HG03108 (cell line): Measurements from ENCODE around the gene EDIL3.

Experiments
- ATAC-seq: cut with Tn5 transposase; IDR thresholded peaks from one replicate; pipeline ENCODE4 v1.9.1; 2021; ENCODE audit warnings: moderate library complexity; ENCODE audit not compliant: unreplicated experiment

Gene EDIL3

DNA sequence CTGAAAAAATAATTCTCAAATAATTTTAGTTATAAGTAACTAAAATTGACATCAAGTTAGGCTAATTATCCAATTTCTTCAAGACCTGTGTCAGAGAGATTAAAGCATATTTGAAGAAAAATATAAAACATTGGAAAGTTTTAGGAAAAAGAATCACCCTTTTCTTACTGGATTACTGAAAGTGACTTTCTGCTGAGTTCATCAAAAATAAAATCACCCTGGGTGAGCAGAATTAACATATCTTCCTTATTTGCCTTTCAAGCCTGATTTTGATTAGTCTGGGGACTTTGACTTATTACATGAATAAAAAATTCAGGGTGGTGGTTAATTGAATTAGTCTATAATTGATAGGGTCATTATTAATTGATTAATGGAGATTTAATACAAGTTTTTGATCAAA is 411.8 kb downstream of the EDIL3 start:
- ATAC-seq, result no peak

DNA sequence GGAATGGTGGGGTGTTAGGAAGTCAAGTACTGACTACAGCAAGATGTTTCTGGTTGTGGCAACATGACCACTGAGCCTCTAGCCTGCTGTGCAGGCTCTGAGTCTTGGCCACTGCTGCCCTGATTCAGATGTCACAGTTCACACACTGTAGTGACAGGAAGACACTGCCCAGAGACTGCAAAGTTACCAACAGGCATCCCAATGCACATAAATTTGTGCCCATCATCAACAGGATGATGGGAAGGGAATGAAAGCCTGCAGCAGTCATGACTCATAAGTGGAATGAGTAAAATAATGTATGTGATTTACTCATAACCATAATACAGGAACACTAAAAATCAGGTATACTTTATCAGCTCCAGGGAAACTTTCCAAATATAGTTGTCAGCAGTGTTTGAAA is 412.4 kb downstream of the EDIL3 start:
- ATAC-seq, result no peak

GRCh38 chr5:83967417-83967816 is 417.3 kb downstream of the EDIL3 start:
- no peak for ATAC-seq

- no peak for ATAC-seq
Observed at GRCh38 chr5:83965441-83965840, 419.2 kb downstream of the EDIL3 start.

GRCh38 chr5:83964271-83964670 is 420.4 kb downstream of the EDIL3 start:
- no peak for ATAC-seq

GRCh38 chr5:83957188-83957587 is 427.5 kb downstream of the EDIL3 start:
- ATAC-seq, result no peak

GRCh38 chr5:83956386-83956785 is 428.3 kb downstream of the EDIL3 start:
- ATAC-seq, result no peak

DNA sequence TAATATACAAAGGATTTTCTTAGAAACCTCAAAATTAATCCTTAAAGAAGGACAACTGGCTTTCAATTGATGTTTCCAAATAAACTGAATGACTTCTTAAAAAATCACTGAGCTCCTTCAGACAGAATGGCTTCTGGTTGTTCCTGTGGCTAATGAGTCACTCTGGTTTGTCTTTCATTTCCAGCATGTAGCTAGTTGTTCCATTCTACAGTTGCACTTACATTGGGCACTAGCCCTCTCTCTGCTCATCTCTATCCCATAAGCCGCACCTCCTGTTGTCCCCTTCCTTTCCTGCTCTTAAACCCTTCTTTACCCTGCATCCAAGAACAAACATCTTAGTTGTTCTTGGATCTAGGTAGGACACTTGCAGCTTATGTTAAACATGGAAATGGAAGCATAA is 428.8 kb downstream of the EDIL3 start:
- no peak for ATAC-seq

GRCh38 chr5:83947763-83948162 is 436.9 kb downstream of the EDIL3 start:
- ATAC-seq, result no peak

DNA sequence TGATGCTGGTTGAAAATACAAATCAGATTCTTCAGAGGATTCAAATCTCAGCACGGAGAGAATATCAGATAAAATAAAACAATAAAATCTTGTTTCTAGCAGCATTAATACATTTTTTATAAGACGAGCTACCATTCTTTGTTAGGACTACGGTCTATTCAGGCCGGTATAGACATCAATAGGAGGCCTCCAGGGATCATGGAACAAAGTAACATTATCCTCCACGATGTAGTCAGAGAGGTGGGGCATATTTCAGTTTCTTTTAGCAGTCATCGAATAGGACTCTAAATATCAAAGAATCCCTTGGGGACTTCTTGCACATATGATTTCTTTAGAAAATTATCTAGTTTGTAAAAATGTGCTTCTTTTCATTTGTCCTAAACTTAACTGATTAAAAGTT is 438.2 kb downstream of the EDIL3 start:
- no peak for ATAC-seq

DNA sequence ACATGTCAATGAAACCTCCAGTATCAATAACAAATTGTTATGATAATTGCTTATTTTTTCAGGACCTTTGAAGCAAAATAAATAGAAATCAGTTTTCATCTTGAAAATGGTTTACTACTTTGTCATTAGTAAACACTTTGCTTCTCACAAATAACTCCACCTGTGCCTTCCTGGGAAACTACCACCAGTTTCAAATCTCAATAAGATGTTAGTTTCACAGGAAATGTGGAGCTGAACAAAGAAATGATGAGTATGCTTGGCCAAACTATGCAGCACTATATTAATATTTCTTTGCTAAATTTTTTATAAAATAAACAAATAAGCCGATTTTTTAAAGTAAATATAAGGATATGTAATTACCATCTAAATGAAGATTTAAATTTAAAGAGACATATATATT is 442.5 kb downstream of the EDIL3 start:
- ATAC-seq, result no peak

- ATAC-seq, result no peak
Observed at GRCh38 chr5:83937837-83938236, 446.8 kb downstream of the EDIL3 start.

- no peak for ATAC-seq
Observed at GRCh38 chr5:83931969-83932368, 452.7 kb downstream of the EDIL3 start.

- ATAC-seq, result no peak
Observed at GRCh38 chr5:83927140-83927733, 457.4 kb downstream of the EDIL3 start.

DNA sequence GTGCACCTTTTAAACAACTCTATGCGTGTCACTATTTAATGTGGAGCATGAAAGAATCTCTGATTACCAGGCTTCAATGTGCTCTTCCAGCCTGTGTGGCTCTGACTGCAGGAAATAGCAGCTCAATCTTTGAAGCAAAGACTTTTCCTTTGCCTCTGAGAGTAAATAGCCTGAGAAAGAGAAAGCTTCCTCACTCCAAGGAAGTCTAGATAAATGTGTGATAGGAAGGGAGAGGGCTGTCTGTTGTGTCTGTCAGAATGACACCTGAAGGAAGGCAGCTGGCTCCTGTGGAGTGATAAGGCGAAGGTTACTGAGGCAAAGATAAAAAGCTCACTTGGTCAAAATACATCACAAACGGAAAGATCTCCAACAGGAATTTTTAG is 458.7 kb downstream of the EDIL3 start:
- ATAC-seq, result no peak

DNA sequence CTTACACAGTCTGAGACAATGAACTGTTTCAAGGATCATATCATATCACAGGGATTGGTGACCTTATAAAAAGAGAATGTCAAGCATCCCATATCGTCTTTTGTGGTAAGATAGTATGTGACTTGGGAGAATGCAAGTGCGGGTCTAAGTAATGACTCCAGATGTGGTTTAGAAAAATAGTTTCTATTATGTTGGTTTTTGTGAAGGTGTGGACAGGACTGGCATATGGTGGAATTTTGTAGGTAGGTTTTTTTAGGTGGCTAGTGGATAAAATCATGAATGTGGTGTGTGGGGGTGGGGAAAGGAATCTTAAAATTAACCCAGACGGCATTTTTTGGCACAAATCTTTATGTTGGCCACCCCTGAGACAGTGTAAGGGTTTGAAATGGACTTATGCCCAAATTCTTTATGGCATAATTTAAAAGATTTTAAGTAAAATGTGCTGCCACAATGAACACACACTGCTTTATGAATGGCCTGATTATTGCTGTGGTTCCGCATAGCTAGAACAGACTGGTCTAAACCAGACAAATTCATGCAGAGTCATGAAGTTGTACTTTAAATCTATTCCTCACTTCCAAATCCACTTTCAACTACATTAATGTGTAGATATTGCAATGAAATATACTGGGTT is 459.2 kb downstream of the EDIL3 start:
- no peak for ATAC-seq

DNA sequence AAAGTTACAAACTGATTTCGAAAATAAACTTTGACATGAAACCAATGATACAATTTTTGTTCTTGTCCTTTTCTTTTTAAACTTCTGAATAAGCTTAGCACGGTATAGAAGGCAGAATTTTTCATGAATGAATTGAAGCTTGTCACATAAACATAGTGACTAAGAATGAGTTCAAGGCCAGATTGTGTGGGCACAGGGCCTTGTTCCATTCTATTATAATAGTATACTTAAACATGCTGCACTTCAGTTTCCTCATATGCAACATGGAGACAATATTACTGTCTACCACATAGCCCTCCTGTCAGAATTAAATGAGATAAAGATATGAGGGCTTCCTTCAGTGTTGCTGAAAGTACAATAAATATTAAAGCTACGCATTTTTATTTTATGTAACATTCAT is 459.8 kb downstream of the EDIL3 start:
- no peak for ATAC-seq

DNA sequence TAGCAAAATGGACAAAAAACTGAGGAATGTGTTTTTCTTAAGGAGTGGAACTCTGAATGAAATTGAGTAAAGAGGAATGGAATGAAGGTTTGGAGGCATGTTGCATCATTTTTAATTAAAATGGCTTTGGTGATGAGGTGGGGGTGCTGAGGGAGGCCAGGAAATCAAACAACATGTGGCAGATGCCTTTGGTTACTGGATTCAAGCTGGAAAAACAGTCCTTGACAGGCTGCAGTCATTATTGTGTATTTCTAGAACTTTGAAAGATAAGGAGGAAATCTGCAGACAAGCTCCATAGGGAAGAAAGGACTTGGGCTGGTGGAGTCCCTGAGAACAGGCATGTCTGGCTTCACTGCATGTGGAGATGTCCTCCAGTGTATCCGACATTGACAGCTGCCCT is 460.5 kb downstream of the EDIL3 start:
- no peak for ATAC-seq

- no peak for ATAC-seq
Observed at GRCh38 chr5:83922699-83923098, 462.0 kb downstream of the EDIL3 start.

DNA sequence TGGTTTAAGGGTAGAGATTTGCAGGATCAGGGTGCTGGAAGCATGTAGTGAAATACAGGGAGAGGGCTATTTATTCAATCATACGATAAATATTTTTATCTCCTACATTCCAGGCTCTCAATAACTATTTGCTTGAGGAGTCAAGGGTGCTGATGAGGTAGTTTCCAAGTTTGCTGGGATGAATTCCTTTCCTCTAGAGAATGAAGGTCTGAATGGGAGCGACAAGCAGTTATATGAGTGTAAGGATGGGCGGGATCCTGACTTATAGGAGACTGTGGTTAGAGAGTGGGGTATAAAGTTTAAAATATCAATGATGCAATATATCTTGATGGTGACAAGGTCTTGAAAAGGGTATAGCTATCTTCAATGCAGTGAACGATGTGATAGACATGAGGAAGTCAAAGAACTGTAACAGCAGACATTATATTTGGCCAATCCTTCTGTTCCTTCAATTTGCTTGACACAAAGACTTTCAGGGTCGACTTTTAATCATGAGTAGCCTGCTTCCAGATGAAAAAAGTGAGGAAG is 462.9 kb downstream of the EDIL3 start:
- no peak for ATAC-seq

- ATAC-seq, result no peak
Observed at GRCh38 chr5:83919071-83920041, 465.3 kb downstream of the EDIL3 start.
